Hepatocyte (in vitro differentiated cells): ENCODE measurements around the gene ATP7B. TPM values are rescaled to one million over a fixed set of nuclear protein-coding genes. Genes with fewer than 3 reads are reported as not detected.

Experiments used
- DNase-seq: peaks from one replicate; pipeline ENCODE4 v3.0.0-alpha.2; 2016; ENCODE audit warnings: low spot score
- H2AFZ ChIP-seq: fragments of 200-600 bp; sonication (generic); 2 replicates; pipeline ENCODE4 v1.6.0; 2016; ENCODE audit warnings: antibody characterized with exemption, mild to moderate bottlenecking
- H3K27ac ChIP-seq: fragments of 200-600 bp; sonication (generic); 2 replicates; pipeline ENCODE4 v1.5.1; 2016; ENCODE audit warnings: mild to moderate bottlenecking
- H3K27me3 ChIP-seq: fragments of 200-600 bp; sonication (generic); 2 replicates; pipeline ENCODE4 v1.6.1; 2016
- H3K36me3 ChIP-seq: fragments of 200-600 bp; sonication (generic); replicated peaks from 2 replicates; pipeline ENCODE4 v1.5.1; 2016; ENCODE audit warnings: low read depth; ENCODE audit not compliant: insufficient read depth
- H3K4me1 ChIP-seq: fragments of 200-600 bp; sonication (generic); 2 replicates; pipeline ENCODE4 v1.5.1; 2016; ENCODE audit warnings: mild to moderate bottlenecking, moderate library complexity; ENCODE audit not compliant: insufficient read depth
- H3K4me2 ChIP-seq: fragments of 200-600 bp; sonication (generic); 2 replicates; pipeline ENCODE4 v1.6.0; 2016
- H3K4me3 ChIP-seq: fragments of 200-600 bp; sonication (generic); 2 replicates; pipeline ENCODE4 v1.5.1; 2016; ENCODE audit warnings: mild to moderate bottlenecking
- H3K79me2 ChIP-seq: fragments of 200-600 bp; sonication (generic); 2 replicates; pipeline ENCODE4 v1.6.0; 2017; ENCODE audit warnings: mild to moderate bottlenecking
- H3K9me2 ChIP-seq: fragments of 200-600 bp; sonication (generic); replicated peaks from 2 replicates; pipeline ENCODE4 v1.6.0; 2017; ENCODE audit warnings: mild to moderate bottlenecking; ENCODE audit not compliant: insufficient read depth
- H3K9me3 ChIP-seq: fragments of 200-600 bp; sonication (generic); 2 replicates; pipeline ENCODE4 v1.5.1; 2016; ENCODE audit warnings: low read depth, mild to moderate bottlenecking
- H4K20me1 ChIP-seq: fragments of 200-600 bp; sonication (generic); 2 replicates; pipeline ENCODE4 v1.6.0; 2016; ENCODE audit warnings: mild to moderate bottlenecking; ENCODE audit not compliant: insufficient read depth, poor library complexity, severe bottlenecking
- CTCF ChIP-seq: fragments of 200-600 bp; sonication (generic); IDR thresholded peaks from 2 replicates; pipeline ENCODE4 v1.5.1; 2016; ENCODE audit warnings: antibody characterized with exemption, mild to moderate bottlenecking; ENCODE audit not compliant: poor library complexity
- EZH2 ChIP-seq: fragments of 200-600 bp; sonication (generic); IDR thresholded peaks from 2 replicates; pipeline ENCODE4 v1.6.1; 2016; ENCODE audit warnings: antibody characterized with exemption, mild to moderate bottlenecking, borderline replicate concordance
- EZH2phosphoT487 ChIP-seq: fragments of 200-600 bp; sonication (generic); IDR thresholded peaks from one replicate; pipeline ENCODE4 v1.6.1; 2018; ENCODE audit warnings: antibody characterized with exemption, mild to moderate bottlenecking, low read depth, moderate library complexity; ENCODE audit not compliant: unreplicated experiment, severe bottlenecking
- WGBS: methylation state at CpG from one replicate; pipeline ENCODE4 v1.1.6; 2016; ENCODE audit warnings: low lambda C conversion rate; ENCODE audit errors: missing lambda C conversion rate; 5-methylcytosine and 5-hydroxymethylcytosine counted together
- polyA plus RNA-seq: library from polyadenylated mRNA; unstranded; fragments of >200 nt; fragmentation: Nextera tagmentation; extraction: Ambion mirVana; gene quantifications from 2 replicates; pipeline ENCODE4 v1.2.1, GENCODE V29; 2016
- total RNA-seq: library from RNA; depleted of rRNA; stranded (reverse); fragments of >200 nt; gene quantifications from 2 replicates; pipeline ENCODE4 v1.2.3, GENCODE V29; 2014

Gene ATP7B
- total and polyA plus RNA-seq, 2 experiments from 2014 or later, result 47.3 to 70.0 TPM

DNA sequence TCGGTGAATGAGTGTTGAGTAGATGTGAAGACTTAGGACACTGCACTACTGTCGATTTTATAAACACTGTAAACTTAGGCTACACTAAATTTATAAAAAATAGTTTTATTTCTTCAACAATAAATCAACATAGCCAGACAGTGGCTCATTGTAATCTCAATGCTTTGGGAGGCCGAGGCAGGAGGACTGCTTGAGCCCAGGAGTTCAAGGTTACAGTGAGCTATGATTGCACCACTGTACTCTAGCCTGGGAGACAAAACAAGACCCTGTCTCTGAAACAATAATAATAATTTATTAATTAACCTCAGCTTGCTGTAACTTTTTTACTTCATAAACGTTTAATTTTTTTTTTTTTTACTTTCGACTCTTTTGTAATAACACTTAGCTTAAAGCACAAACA, 34.4 kb downstream of the ATP7B start:
- no peak for DNase-seq
- peaks cover 80% of the 10 kb centered on the region for H3K79me2 ChIP-seq
- no peak overlapping the region for H3K27ac ChIP-seq
- H3K36me3 ChIP-seq, result no peaks in the 10 kb centered on the region
- H3K27me3 ChIP-seq, result no peaks in the 10 kb centered on the region
- 95% methylated on average over 5 of the region's 5 CpGs for WGBS
- H3K4me1 ChIP-seq, result peaks cover 25% of the 10 kb centered on the region
- TF ChIP-seq EZH2phosphoT487, result no peak
- no peak for TF ChIP-seq CTCF
- no peak for TF ChIP-seq EZH2
- no peaks in the 10 kb centered on the region for H4K20me1 ChIP-seq
- H3K4me2 ChIP-seq, result no peak overlapping the region
- no peaks in the 10 kb centered on the region for H3K9me3 ChIP-seq
- H2AFZ ChIP-seq, result no peak overlapping the region
- no peaks in the 10 kb centered on the region for H3K9me2 ChIP-seq
- H3K4me3 ChIP-seq, result no peak overlapping the region

DNA sequence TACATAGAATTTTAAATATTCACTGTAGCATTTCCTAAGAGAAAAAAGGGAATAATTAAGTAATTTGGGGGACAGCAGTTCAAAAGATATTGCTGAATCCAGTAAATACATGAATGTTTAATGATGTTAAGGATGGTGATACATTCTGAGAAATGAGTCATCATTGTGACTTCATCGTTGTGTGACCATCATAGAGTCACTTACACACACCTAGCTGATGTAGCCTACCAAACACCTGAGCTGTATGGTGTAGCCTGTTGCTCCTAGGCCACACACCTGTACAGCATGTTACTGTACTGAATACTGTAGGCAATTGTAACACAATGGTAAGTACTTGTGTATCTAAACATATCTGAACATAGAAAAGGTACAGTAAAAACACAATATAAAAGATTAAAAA, 34.8 kb downstream of the ATP7B start:
- DNase-seq, result no peak
- no peaks in the 10 kb centered on the region for H3K36me3 ChIP-seq
- no peak overlapping the region for H3K27ac ChIP-seq
- H3K79me2 ChIP-seq, result peaks cover 76% of the 10 kb centered on the region
- peaks cover 23% of the 10 kb centered on the region for H3K4me1 ChIP-seq
- H3K9me2 ChIP-seq, result no peaks in the 10 kb centered on the region
- no peaks in the 10 kb centered on the region for H3K9me3 ChIP-seq
- H4K20me1 ChIP-seq, result no peaks in the 10 kb centered on the region
- H3K4me3 ChIP-seq, result no peak overlapping the region
- no peaks in the 10 kb centered on the region for H3K27me3 ChIP-seq
- no peak overlapping the region for H3K4me2 ChIP-seq
- TF ChIP-seq EZH2phosphoT487 (no peak), CTCF (no peak), EZH2 (no peak)
- WGBS, result 48% methylated on average over 1 of the region's 1 CpG
- no peak overlapping the region for H2AFZ ChIP-seq

DNA sequence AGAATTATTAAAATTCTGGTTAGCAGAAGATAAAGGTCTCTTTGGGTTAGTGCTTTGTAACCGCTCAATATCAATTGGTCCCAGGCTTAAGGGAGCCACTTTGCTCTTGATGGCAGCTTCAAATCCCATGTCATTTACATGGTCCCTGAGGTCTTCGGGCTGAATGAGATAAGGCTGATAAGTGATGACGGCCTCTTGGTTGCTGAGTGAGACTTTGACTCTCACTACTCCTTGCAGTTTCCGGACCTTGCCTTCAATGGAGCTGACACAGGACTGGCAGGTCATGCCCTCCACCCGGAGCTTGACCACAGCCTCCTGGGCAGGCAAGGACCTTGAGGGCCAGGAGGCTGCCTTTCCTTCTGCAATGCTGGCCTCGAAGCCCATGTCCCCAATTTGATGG, 36.8 kb downstream of the ATP7B start:
- no peaks in the 10 kb centered on the region for H3K27me3 ChIP-seq
- TF ChIP-seq EZH2phosphoT487, result no peak
- no peak for TF ChIP-seq EZH2
- no peak for TF ChIP-seq CTCF
- no peaks in the 10 kb centered on the region for H3K9me3 ChIP-seq
- H3K36me3 ChIP-seq, result no peaks in the 10 kb centered on the region
- H4K20me1 ChIP-seq, result no peaks in the 10 kb centered on the region
- no peak overlapping the region for H3K27ac ChIP-seq
- no peak overlapping the region for H2AFZ ChIP-seq
- 94% methylated on average over 6 of the region's 6 CpGs for whole genome bisulfite sequencing
- no peak overlapping the region for H3K4me2 ChIP-seq
- no peak for DNase-seq
- H3K79me2 ChIP-seq, result peaks cover 58% of the 10 kb centered on the region
- no peak overlapping the region for H3K4me3 ChIP-seq
- peaks cover 4% of the 10 kb centered on the region for H3K4me1 ChIP-seq
- no peaks in the 10 kb centered on the region for H3K9me2 ChIP-seq
